SJSA1 (cell line): Measurements from ENCODE around the gene PODXL2. TPM values are rescaled to one million over a fixed set of nuclear protein-coding genes. Genes with fewer than 3 reads are reported as not detected.

Experiments used
- DNase-seq, 2 experiments: peaks; one replicate each; pipeline ENCODE4 v3.0.0-alpha.2; 2015 to 2020; ENCODE audit warnings: low spot score in 2 of 2, low read depth in 1 of 2
- H3K27ac ChIP-seq: fragments of 250-450 bp; sonication (Bioruptor Pico); 2 replicates; pipeline ENCODE4 v1.5.1; 2020; ENCODE audit warnings: mild to moderate bottlenecking, moderate library complexity
- H3K27me3 ChIP-seq: fragments of 250-450 bp; sonication (Bioruptor Pico); replicated peaks from 2 replicates; pipeline ENCODE4 v1.5.1; 2020; ENCODE audit warnings: mild to moderate bottlenecking, moderate library complexity
- H3K36me3 ChIP-seq: fragments of 250-450 bp; sonication (Bioruptor Pico); 2 replicates; pipeline ENCODE4 v1.5.1; 2020; ENCODE audit warnings: mild to moderate bottlenecking
- H3K4me1 ChIP-seq: fragments of 250-450 bp; sonication (Bioruptor Pico); replicated peaks from 2 replicates; pipeline ENCODE4 v1.6.1; 2021; ENCODE audit warnings: mild to moderate bottlenecking
- H3K4me3 ChIP-seq: fragments of 250-450 bp; sonication (Bioruptor Pico); 2 replicates; pipeline ENCODE4 v1.5.1; 2020; ENCODE audit warnings: mild to moderate bottlenecking
- H3K9me3 ChIP-seq: fragments of 250-450 bp; sonication (Bioruptor Pico); replicated peaks from 2 replicates; pipeline ENCODE4 v1.5.1; 2020; ENCODE audit warnings: mild to moderate bottlenecking
- total RNA-seq: library from RNA; depleted of rRNA; stranded (reverse); fragments of >200 nt; shearing (Covaris generic); gene quantifications from 2 replicates; pipeline ENCODE4 v1.2.3, GENCODE V29; 2014

The PODXL2 gene
- total RNA-seq, 1 experiment from 2014 or later = 2.6 TPM

DNA sequence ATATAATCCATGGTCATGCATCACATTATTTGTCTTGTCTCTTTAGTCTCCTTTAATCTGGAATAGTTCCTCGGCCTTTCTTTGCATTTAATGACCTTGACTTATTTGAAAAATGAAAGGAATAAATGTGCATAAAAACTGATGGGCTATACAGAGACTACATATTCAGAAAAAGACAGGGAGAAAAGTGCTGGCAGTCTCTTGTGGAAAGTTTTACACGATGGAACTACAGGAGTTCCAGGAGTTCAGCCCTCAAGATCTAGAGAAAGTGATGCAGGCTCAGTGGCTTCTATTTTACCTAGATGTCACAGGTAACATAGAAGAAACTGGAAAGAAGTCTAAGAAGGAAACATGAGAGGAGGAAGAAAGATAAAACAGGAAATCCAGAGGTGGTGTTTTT is 36.2 kb downstream of the PODXL2 start:
- Histone ChIP-seq H3K27ac (no peak overlapping the region), H3K27me3 (no peaks in the 10 kb centered on the region), H3K4me3 (no peak overlapping the region), H3K9me3 (no peaks in the 10 kb centered on the region), H3K4me1 (no peaks in the 10 kb centered on the region), H3K36me3 (no peaks in the 10 kb centered on the region)
- DNase-seq = no peak

GRCh38 chr3:127665586-127665985 is 36.6 kb downstream of the PODXL2 start:
- no peak for DNase-seq
- Histone ChIP-seq H3K9me3 (no peaks in the 10 kb centered on the region), H3K4me1 (no peaks in the 10 kb centered on the region), H3K4me3 (no peak overlapping the region), H3K27ac (no peak overlapping the region), H3K36me3 (no peaks in the 10 kb centered on the region), H3K27me3 (no peaks in the 10 kb centered on the region)

- H3K27me3 ChIP-seq = no peaks in the 10 kb centered on the region
- no peak overlapping the region for H3K27ac ChIP-seq
- H3K4me3 ChIP-seq = no peak overlapping the region
- DNase-seq = no peak
- no peaks in the 10 kb centered on the region for H3K36me3 ChIP-seq
- H3K4me1 ChIP-seq = peaks cover 4% of the 10 kb centered on the region
- no peaks in the 10 kb centered on the region for H3K9me3 ChIP-seq
Measured at GRCh38 chr3:127666676-127667075, 37.7 kb downstream of the PODXL2 start.

DNA sequence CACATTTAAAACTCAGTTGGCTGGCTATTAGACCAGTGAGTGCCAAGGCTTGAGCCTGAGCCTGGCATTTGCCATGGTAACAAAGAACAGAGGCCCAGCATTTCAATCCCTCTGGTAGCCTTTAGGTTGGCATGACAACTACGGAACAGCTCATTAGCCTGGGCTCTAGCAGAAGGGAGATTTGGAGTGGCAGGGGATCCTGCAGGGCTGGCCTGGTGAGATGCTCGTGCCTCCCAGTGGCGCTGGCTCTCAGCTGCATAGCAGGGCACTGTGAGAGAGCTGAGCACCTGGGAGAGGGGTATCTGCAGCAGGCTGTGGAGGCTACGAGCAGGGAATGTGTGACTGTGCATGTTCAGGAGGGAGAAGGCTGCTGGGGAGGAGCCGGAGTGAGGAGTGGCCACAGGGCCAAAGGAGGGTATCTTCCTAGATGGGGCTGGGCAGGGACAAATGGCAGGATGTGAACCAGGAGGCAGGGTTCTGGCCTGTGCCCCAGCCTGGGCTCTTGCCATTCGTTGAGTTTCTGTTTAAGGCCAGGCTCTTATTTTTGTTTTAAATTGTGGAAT is 38.2 kb downstream of the PODXL2 start:
- H3K4me1 ChIP-seq = peaks cover 9% of the 10 kb centered on the region
- H3K4me3 ChIP-seq = no peak overlapping the region
- peaks cover 2% of the 10 kb centered on the region for H3K36me3 ChIP-seq
- H3K9me3 ChIP-seq = no peaks in the 10 kb centered on the region
- DNase-seq = no peak
- H3K27me3 ChIP-seq = no peaks in the 10 kb centered on the region
- no peak overlapping the region for H3K27ac ChIP-seq

GRCh38 chr3:127668906-127669305 is 39.9 kb downstream of the PODXL2 start:
- DNase-seq = no peak
- peaks cover 21% of the 10 kb centered on the region for H3K4me1 ChIP-seq
- peaks cover 10% of the 10 kb centered on the region for H3K36me3 ChIP-seq
- no peaks in the 10 kb centered on the region for H3K27me3 ChIP-seq
- no peaks in the 10 kb centered on the region for H3K9me3 ChIP-seq
- no peak overlapping the region for H3K4me3 ChIP-seq
- H3K27ac ChIP-seq = no peak overlapping the region

DNA sequence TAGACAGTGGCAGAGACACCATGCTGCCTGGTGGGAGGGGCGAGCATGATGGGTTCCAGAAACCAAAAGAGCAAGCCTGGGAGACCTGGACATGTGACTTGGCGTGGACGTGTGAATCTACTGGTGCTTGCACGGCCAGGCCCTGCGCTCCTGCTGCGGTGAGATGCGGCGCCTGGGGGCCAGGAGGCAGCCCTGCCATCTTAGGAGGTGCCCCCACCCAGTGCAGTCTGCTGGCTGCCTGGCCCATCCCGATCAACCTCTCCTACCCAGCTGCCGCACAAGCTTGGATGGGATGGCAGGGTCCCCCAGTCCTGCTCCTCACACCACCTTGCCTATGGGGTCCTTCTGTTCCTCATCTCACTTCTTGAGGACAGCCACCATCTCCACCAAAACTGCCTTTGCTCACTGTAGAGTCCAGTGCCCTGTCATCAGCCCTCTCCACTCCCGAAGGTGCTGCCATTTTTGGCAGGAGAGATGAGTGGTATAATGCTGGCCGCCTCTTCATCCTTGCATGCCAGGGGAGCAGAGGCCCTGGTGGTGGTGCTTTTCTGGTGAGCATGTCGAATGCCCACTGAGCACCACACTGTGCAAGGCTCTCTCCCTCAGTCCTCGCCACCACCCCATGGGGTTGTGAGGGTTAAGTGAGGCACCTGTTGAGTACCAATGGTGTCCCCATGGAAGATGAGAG is 40.7 kb downstream of the PODXL2 start:
- DNase-seq = no peak
- H3K9me3 ChIP-seq = no peaks in the 10 kb centered on the region
- H3K27me3 ChIP-seq = no peaks in the 10 kb centered on the region
- H3K4me3 ChIP-seq = no peak overlapping the region
- H3K4me1 ChIP-seq = peaks cover 21% of the 10 kb centered on the region
- H3K36me3 ChIP-seq = peaks cover 10% of the 10 kb centered on the region
- H3K27ac ChIP-seq = no peak overlapping the region

DNA sequence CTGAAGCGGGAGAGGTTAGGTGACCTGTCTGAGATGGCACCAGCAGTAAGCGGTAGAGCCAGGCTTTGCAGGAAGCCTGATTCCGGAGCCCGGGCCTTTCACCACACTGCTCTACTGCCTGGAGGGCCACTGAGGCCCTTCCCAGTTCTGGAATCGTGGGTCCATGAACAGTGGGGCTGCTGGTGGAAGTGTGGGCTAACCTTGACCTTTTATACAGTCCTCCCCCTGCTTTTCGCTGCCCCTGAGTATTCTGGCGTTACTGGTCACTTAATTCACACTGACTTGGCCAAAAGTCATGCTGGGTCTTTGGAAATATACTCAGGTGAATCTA is 41.2 kb downstream of the PODXL2 start:
- peaks cover 21% of the 10 kb centered on the region for H3K4me1 ChIP-seq
- no peak overlapping the region for H3K4me3 ChIP-seq
- no peak for DNase-seq
- H3K36me3 ChIP-seq = peaks cover 10% of the 10 kb centered on the region
- no peaks in the 10 kb centered on the region for H3K27me3 ChIP-seq
- H3K27ac ChIP-seq = no peak overlapping the region
- no peaks in the 10 kb centered on the region for H3K9me3 ChIP-seq

- DNase-seq = no peak
- Histone ChIP-seq H3K36me3 (peaks cover 10% of the 10 kb centered on the region), H3K9me3 (no peaks in the 10 kb centered on the region), H3K4me1 (peaks cover 21% of the 10 kb centered on the region), H3K27me3 (no peaks in the 10 kb centered on the region), H3K27ac (no peak overlapping the region), H3K4me3 (no peak overlapping the region)
Measured at GRCh38 chr3:127670761-127671522, 42.0 kb downstream of the PODXL2 start.

GRCh38 chr3:127671523-127672428 is 42.8 kb downstream of the PODXL2 start:
- Histone ChIP-seq H3K36me3 (peaks cover 10% of the 10 kb centered on the region), H3K27me3 (no peaks in the 10 kb centered on the region), H3K9me3 (no peaks in the 10 kb centered on the region), H3K27ac (peak overlapping the region; percentile 98), H3K4me1 (peaks cover 21% of the 10 kb centered on the region), H3K4me3 (peak overlapping the region; percentile 83)
- DNase-seq = peak in 1 of 2 experiments; percentile 37

DNA sequence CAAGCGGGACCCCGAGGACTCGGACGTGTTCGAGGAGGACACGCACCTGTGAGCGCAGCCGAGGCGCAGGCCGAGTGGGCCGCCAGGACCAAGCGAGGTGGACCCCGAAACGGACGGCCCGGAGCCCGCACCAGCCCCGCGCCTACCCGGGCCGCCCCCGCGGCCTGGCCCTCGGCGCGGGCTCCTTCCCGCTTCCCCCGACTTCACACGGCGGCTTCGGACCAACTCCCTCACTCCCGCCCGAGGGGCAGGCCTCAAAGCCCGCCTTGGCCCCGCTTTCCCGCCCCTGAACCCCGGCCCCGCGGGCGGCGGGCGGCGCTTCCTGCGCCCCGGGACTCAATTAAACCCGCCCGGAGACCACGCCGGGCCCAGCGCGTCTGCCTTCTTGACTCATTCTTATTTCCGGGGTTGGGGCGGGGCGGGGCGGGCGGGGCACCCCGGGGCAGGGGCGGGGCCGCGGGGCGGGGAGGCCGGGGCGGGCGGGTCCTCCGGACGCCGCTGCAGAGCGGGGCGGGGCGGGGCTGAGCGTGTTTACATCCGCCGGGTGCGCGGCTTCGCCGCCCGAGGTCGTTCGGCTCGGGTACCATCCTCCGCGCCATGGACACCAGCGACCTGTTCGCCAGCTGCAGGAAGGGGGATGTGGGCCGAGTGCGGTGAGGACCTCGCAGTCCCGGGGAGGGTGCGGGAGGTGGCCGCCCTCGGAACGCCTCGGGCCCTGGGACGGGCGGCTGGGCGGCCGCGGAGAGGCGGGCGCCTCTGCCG is 43.6 kb downstream of the PODXL2 start, which contains the start of gene ABTB1:
Gene ABTB1 (plus strand): TSS at position 524 of the 762 bp plus-strand sequence. CDS start 74 bp downstream, at position 598.
- peak within 1 kb of the TSS; percentile 98 for H3K27ac ChIP-seq
- peaks cover 10% of the 10 kb centered on the region for H3K36me3 ChIP-seq
- no peaks in the 10 kb centered on the region for H3K27me3 ChIP-seq
- no peaks in the 10 kb centered on the region for H3K9me3 ChIP-seq
- peak within 1 kb of the TSS; percentile 83 for H3K4me3 ChIP-seq
- DNase-seq = peak; percentile 56 to 80
- H3K4me1 ChIP-seq = peaks cover 21% of the 10 kb centered on the region

DNA sequence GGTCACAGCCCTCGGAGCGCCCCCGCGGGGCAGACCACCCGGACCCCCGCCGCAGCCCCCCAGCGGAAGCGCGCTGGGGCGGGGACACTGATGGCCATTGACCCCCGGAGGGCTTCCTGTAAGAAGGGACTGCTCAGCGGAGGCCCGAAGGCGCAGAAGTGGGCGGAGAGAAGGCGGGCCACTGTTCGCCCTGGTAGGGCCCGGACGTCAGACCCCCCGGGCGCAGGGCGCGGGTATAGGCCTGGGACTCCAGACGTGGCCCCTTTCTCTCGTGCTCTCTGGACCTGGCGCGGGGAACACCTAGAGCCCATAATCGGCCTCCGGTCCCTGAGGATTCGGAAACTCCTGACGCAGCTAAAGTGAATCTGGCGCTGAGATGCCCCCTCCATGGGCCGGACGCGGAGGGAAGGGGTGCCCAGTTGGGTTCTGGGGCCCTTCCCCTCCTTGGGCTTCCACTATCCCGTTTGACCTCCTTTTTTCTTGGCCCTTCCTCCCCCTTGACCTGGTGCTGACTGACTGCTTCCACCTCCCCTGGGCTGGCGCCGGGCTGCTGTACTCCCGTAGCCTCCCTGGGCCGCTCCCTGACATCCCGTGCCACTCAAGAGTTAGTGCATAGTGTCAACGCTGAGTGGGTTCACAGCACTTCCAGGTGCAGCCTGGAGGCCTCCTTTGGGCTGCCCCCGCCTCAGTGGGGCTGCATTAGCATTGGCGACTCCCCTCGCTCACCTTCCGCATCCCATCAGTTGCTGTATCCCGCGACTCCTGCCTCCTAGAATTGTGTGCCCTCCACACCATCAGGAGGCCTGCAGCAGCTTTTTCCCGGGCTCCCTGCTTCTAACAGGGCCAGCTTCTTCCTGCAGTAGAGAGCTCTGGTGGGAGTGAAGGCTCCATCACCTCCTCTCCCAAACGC is 44.5 kb downstream of the PODXL2 start:
- no peak for DNase-seq
- peaks cover 21% of the 10 kb centered on the region for H3K4me1 ChIP-seq
- no peaks in the 10 kb centered on the region for H3K9me3 ChIP-seq
- H3K27me3 ChIP-seq = no peaks in the 10 kb centered on the region
- peak overlapping the region; percentile 83 for H3K4me3 ChIP-seq
- peak overlapping the region; percentile 46; the same call in 1 of the 2 replicates for H3K27ac ChIP-seq
- peaks cover 10% of the 10 kb centered on the region for H3K36me3 ChIP-seq

GRCh38 chr3:127674101-127674721 is 45.2 kb downstream of the PODXL2 start:
- Histone ChIP-seq H3K27ac (no peak overlapping the region), H3K36me3 (peaks cover 10% of the 10 kb centered on the region), H3K9me3 (no peaks in the 10 kb centered on the region), H3K4me3 (no peak overlapping the region), H3K4me1 (peaks cover 21% of the 10 kb centered on the region), H3K27me3 (no peaks in the 10 kb centered on the region)
- no peak for DNase-seq
